Upper lobe of left lung (tissue), 6 donors: Measurements from ENCODE around the gene B2M. TPM values are rescaled to one million over a fixed set of nuclear protein-coding genes. Genes with fewer than 3 reads are reported as not detected.

Experiments used
- ATAC-seq, 2 donors: fragments of 200-7000 bp; cut with Tn5 transposase; one replicate each; pipeline ENCODE4 v1.9.1; 2022; ENCODE audit warnings: mild to moderate bottlenecking in 2 of 2, moderate library complexity in 2 of 2; ENCODE audit not compliant: low FRiP score in 2 of 2
- DNase-seq, 2 donors: peaks; one replicate each; pipeline ENCODE4 v3.0.0-alpha.2; 2019 to 2020
- H3K27ac ChIP-seq, 4 donors: fragments of 200-600 bp; sonication (generic); one replicate each; pipeline ENCODE4 v1.5.1; 2016 to 2019
- H3K27me3 ChIP-seq, 4 donors: fragments of 200-600 bp; sonication (generic); one replicate each; pipeline ENCODE4 v1.5.1; 2017 to 2019
- H3K36me3 ChIP-seq, 4 donors: fragments of 200-600 bp; sonication (generic); one replicate each; pipeline ENCODE4 v1.5.1; 2016 to 2019
- H3K4me1 ChIP-seq, 4 donors: fragments of 200-600 bp; sonication (generic); one replicate each; pipeline ENCODE4 v1.5.1; 2018 to 2019
- H3K4me3 ChIP-seq, 4 donors: fragments of 200-600 bp; sonication (generic); one replicate each; pipeline ENCODE4 v1.5.1; 2017 to 2019; ENCODE audit warnings: mild to moderate bottlenecking in 2 of 4, moderate library complexity in 1 of 4
- H3K9me3 ChIP-seq, 4 donors: fragments of 200-600 bp; sonication (generic); one replicate each; pipeline ENCODE4 v1.5.1; 2018 to 2019
- CTCF ChIP-seq, 6 experiments: fragments of 450-650 bp in 4 of 6; fragments of 200-600 bp in 2 of 6; sonication (generic) in 2 of 6; IDR thresholded peaks; one replicate each; pipeline ENCODE4 v1.5.1; 2016 to 2019; ENCODE audit warnings: antibody characterized with exemption in 6 of 6
- EP300 ChIP-seq, 4 donors: sonication (generic); formaldehyde crosslinking; IDR thresholded peaks; one replicate each; pipeline ENCODE4 v1.5.1; 2017; ENCODE audit warnings: antibody characterized with exemption in 4 of 4, control low read depth in 2 of 4
- POLR2A ChIP-seq, 4 donors: fragments of 450-650 bp; IDR thresholded peaks; one replicate each; pipeline ENCODE4 v1.5.1; 2016 to 2017; ENCODE audit warnings: antibody characterized with exemption in 4 of 4, mild to moderate bottlenecking in 2 of 4
- POLR2AphosphoS5 ChIP-seq, 2 donors: sonication (generic); formaldehyde crosslinking; IDR thresholded peaks; one replicate each; pipeline ENCODE4 v1.5.1; 2017; ENCODE audit warnings: antibody characterized with exemption in 2 of 2
- WGBS, 2 donors: methylation state at CpG; one replicate each; pipeline ENCODE4 v1.1.5; 2017 to 2018; 5-methylcytosine and 5-hydroxymethylcytosine counted together
- total RNA-seq, 6 donors: library from RNA; depleted of rRNA in 4 of 6; stranded (reverse); fragments of >200 nt in 4 of 6; gene quantifications; one replicate each; pipeline versions ENCODE4 v1.1.0 to v1.2.1, GENCODE V29; 2016 to 2021
- donor health status: DM: no; HTN: no; CAD: no; lungs with moderate emphysema.
- donor health status: DM: no; HTN: yes; CAD: no; lungs with severe emphysema.

Gene B2M
- total RNA-seq, 6 donors from 2014 or later = 963 to 7,115 (median 3,598) TPM

GRCh38 chr15:44666210-44667038, 44.9 kb upstream of the B2M start:
- WGBS, 2 donors = 46 to 53% methylated on average over 5 of the region's 5 CpGs
- H3K27ac ChIP-seq = peak overlapping the region in 2 of 4 donors; percentile 26 to 31

GRCh38 chr15:44667039-44667360, 44.3 kb upstream of the B2M start:
- TF ChIP-seq CTCF (IDR thresholded peaks at IDR 0.05) (no peak), POLR2AphosphoS5 (IDR thresholded peaks at IDR 0.05) (no peak), POLR2A (IDR thresholded peaks at IDR 0.05) (no peak), EP300 (IDR thresholded peaks at IDR 0.05) (no peak)
- 56 to 57% methylated on average over 3 of the region's 3 CpGs for WGBS, 2 donors
- Histone ChIP-seq H3K27me3 (no peaks in the 10 kb centered on the region), H3K27ac (peak overlapping the region in 2 of 4 donors; percentile 26 to 31), H3K9me3 (no peaks in the 10 kb centered on the region), H3K4me1 (peaks cover 5 to 12% (median 11%) of the 10 kb centered on the region in 4 donors), H3K4me3 (no peak overlapping the region), H3K36me3 (no peaks in the 10 kb centered on the region)
- ATAC-seq (no peak), DNase-seq (no peak)

More at GRCh38 chr15:44666210-44667038, 44.9 kb upstream of the B2M start:
- H3K4me3 ChIP-seq = no peak overlapping the region
- no peaks in the 10 kb centered on the region for H3K9me3 ChIP-seq
- TF ChIP-seq POLR2A (IDR thresholded peaks at IDR 0.05) (no peak), EP300 (IDR thresholded peaks at IDR 0.05) (no peak), CTCF (IDR thresholded peaks at IDR 0.05) (no peak), POLR2AphosphoS5 (IDR thresholded peaks at IDR 0.05) (no peak)
- no peak for ATAC-seq
- H3K36me3 ChIP-seq = no peaks in the 10 kb centered on the region
- no peak for DNase-seq
- no peaks in the 10 kb centered on the region for H3K27me3 ChIP-seq
- H3K4me1 ChIP-seq = peaks cover 11 to 18% (median 15%) of the 10 kb centered on the region in 4 donors

GRCh38 chr15:44668921-44669320, 42.4 kb upstream of the B2M start:
- DNase-seq (no peak), ATAC-seq (no peak)
- TF ChIP-seq POLR2A (IDR thresholded peaks at IDR 0.05) = no peak
- TF ChIP-seq POLR2AphosphoS5 (IDR thresholded peaks at IDR 0.05) = no peak
- TF ChIP-seq EP300 (IDR thresholded peaks at IDR 0.05) = no peak
- no peak for TF ChIP-seq CTCF (IDR thresholded peaks at IDR 0.05)
- H3K4me1 ChIP-seq = peaks cover 0 to 6% (median 5%) of the 10 kb centered on the region in 4 donors
- no peaks in the 10 kb centered on the region for H3K27me3 ChIP-seq
- no peaks in the 10 kb centered on the region for H3K9me3 ChIP-seq
- H3K4me3 ChIP-seq = no peak overlapping the region
- H3K27ac ChIP-seq = no peak overlapping the region
- H3K36me3 ChIP-seq = no peaks in the 10 kb centered on the region
- 18 to 41% methylated on average over 2 of the region's 2 CpGs for WGBS, 2 donors

GRCh38 chr15:44670087-44670950, 41.0 kb upstream of the B2M start:
- DNase-seq (no peak), ATAC-seq (no peak)
- H3K36me3 ChIP-seq = no peaks in the 10 kb centered on the region
- TF ChIP-seq CTCF (IDR thresholded peaks at IDR 0.05) = no peak
- no peak for TF ChIP-seq POLR2A (IDR thresholded peaks at IDR 0.05)
- no peak for TF ChIP-seq POLR2AphosphoS5 (IDR thresholded peaks at IDR 0.05)
- TF ChIP-seq EP300 (IDR thresholded peaks at IDR 0.05) = no peak
- H3K27me3 ChIP-seq = no peaks in the 10 kb centered on the region
- H3K4me1 ChIP-seq = peaks cover 0 to 4% (median 0%) of the 10 kb centered on the region in 4 donors
- H3K4me3 ChIP-seq = no peak overlapping the region
- WGBS, 2 donors = 81 to 86% methylated on average over 6 of the region's 6 CpGs
- H3K27ac ChIP-seq = no peak overlapping the region
- H3K9me3 ChIP-seq = no peaks in the 10 kb centered on the region
